KOPT-K1 (cell line): ENCODE measurements around the gene SETD2.
A peak's percentile ranks its signal among the peaks of the same experiment; 100 is the strongest.

Experiments
- H3K27ac ChIP-seq: fragments of 200-600 bp; sonication (generic); 2 replicates; pipeline ENCODE4 v1.5.1; 2016; ENCODE audit warnings: antibody characterized with exemption, mild to moderate bottlenecking, low read depth, low read length; ENCODE audit not compliant: poor library complexity, severe bottlenecking
- H3K36me3 ChIP-seq: fragments of 200-600 bp; sonication (generic); 2 replicates; pipeline ENCODE4 v1.5.1; 2017; ENCODE audit warnings: antibody characterized with exemption, mild to moderate bottlenecking, low read length, moderate library complexity; ENCODE audit not compliant: insufficient read depth
- H3K9me3 ChIP-seq: fragments of 200-600 bp; sonication (generic); 2 replicates; pipeline ENCODE4 v1.5.1; 2017; ENCODE audit warnings: antibody characterized with exemption, low read length, mild to moderate bottlenecking; ENCODE audit not compliant: insufficient read depth, poor library complexity, severe bottlenecking

The SETD2 gene

GRCh38 chr3:46988616-46989015 lies 175.3 kb downstream of the SETD2 start:
- H3K36me3 ChIP-seq: peaks cover 51% of the 10 kb centered on the region
- H3K9me3 ChIP-seq: no peaks in the 10 kb centered on the region
- peak overlapping the region; percentile 91 for H3K27ac ChIP-seq

DNA sequence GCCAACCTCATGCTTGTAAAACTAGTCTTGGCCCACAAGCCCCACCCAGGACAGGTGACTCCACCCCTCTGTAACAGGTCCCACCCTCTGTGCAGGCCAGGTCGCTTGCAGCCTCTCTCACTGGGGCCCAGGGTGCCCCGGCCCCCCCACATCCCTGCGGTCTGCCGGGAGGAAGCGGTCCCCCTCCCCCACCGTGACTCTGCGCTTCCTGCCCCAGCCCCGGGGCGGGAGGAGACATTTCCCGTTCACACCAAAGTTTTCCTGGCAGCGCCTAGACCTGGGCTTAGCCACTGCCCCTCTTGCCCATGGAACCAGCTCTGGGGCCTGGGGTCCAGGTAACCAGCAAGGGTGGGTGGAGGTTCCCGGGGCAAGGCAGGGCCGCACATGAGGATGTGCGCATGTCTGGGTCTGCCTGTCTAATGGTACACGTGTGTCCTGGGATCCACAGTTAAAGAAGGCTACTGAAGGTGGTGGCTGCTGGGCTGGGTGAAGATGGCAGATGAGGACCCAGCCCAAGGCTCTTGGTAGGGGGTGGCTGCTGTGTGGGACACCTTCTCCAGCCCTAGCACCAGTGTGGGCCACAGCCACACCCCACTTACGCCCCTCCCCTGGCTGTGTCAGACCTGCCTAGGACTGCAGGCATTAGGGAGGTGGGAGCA lies 176.0 kb downstream of the SETD2 start:
- H3K36me3 ChIP-seq: peaks cover 43% of the 10 kb centered on the region
- no peaks in the 10 kb centered on the region for H3K9me3 ChIP-seq
- H3K27ac ChIP-seq: peak overlapping the region; percentile 91

DNA sequence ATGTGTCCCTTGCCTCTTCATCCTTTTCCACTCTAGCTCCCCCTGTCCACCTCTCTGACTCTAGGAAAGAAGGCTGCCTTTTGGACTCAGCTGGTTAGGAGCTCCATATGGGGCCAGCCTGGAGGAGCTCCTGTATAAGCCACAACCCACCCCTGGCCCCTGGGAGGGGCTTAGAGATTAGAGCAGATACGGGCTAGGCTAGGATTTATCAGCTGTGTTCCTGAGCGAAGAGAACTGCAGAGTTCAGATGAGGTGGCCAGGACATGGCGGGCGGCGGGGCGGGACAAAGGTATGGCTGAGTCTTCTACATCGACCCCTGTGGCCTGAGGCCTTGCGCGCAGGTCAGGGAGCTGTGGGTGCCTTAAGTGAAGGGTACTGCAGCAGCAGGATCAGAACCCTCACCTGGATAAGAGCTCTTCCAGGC lies 176.6 kb downstream of the SETD2 start:
- Histone ChIP-seq H3K9me3 (no peaks in the 10 kb centered on the region), H3K27ac (peak overlapping the region; percentile 91), H3K36me3 (peaks cover 38% of the 10 kb centered on the region)

- H3K27ac ChIP-seq: peak overlapping the region; percentile 91
- H3K36me3 ChIP-seq: peaks cover 33% of the 10 kb centered on the region
Observed at GRCh38 chr3:46986782-46987310, 177.1 kb downstream of the SETD2 start.

DNA sequence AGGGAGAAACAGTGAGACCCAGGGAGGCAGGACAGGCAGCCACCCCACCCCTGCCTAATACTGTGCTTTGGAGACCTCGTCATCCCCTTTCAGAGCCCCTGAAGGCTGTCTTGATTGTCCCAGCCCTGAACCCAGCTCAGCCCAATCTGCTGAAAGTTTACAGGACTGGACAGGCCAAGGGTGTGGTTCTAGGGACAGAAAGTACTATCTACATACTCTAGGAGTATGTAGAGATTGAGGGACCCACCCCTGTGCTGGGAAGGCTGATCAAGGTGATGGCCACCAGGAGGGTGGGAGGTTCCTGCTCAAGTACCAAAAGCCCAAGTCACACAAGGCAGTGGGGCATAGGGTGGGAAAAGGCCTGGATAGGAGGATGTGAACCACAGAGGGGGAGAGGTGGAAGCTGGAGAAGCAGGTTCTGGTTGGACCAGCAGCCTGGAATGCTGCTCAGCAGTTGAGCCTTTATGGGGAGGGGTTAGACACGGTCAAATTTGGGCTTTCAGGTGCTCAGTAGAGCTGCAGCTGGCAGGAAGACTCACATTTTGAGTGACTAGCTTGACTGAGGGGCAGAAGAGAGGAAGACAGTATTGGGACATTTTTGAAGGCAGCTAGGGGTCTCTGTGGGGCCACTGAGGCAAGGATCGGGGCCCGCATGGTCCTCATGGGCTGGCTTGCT lies 177.7 kb downstream of the SETD2 start:
- Histone ChIP-seq H3K27ac (peak overlapping the region; percentile 91), H3K9me3 (no peaks in the 10 kb centered on the region), H3K36me3 (peaks cover 26% of the 10 kb centered on the region)

More at GRCh38 chr3:46986782-46987310, 177.1 kb downstream of the SETD2 start:
- no peaks in the 10 kb centered on the region for H3K9me3 ChIP-seq

GRCh38 chr3:46985588-46985987 lies 178.3 kb downstream of the SETD2 start:
- Histone ChIP-seq H3K36me3 (peaks cover 20% of the 10 kb centered on the region), H3K9me3 (no peaks in the 10 kb centered on the region), H3K27ac (peak overlapping the region; percentile 91)

DNA sequence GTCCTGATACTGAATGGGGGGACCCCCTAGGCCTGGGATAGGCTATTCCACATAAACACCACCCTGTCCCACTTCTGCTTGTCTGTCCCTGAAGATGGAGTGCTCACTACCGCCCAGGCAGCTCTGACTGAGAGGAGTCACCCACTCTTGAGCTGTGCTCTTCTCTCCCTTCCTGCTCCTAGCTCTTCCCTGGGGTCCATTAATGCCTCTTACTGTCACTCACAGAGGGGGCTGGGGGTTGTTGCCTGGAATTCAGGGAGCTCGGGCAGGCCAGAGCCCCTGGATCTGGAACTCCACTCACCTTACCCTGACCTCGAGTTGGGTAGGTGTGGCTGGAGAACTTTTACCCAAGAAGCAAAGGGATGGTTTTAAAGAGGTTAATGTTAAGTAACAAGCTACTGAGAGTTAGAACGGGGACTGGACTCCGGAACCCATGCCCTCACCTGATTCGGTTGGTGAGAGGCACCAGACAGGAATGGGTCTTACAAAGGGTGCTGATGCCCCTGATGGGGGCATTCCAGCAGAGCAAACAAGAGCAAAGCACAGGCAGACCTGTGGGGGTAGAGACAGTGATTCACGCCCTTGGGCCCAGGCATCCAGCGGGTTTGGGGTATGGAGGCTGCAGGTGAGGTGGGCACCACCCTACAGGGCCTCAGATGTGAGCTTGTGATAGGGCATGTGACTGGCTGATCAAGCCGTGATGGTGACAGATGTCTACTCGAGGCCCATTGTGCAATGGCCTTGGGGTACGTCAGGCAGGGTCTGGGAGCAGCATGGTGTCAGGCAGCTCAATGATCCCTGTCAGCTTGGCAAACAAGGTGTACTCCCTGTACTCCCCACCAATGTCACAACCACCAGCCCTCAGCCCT lies 179.1 kb downstream of the SETD2 start:
- Histone ChIP-seq H3K36me3 (peaks cover 13% of the 10 kb centered on the region), H3K27ac (peak overlapping the region; percentile 91), H3K9me3 (no peaks in the 10 kb centered on the region)

GRCh38 chr3:46982546-46982945 lies 181.4 kb downstream of the SETD2 start:
- Histone ChIP-seq H3K27ac (peak overlapping the region; percentile 20), H3K36me3 (no peaks in the 10 kb centered on the region), H3K9me3 (no peaks in the 10 kb centered on the region)

- Histone ChIP-seq H3K36me3 (no peaks in the 10 kb centered on the region), H3K27ac (peak overlapping the region; percentile 41), H3K9me3 (no peaks in the 10 kb centered on the region)
Observed at GRCh38 chr3:46981932-46982471, 181.9 kb downstream of the SETD2 start.

DNA sequence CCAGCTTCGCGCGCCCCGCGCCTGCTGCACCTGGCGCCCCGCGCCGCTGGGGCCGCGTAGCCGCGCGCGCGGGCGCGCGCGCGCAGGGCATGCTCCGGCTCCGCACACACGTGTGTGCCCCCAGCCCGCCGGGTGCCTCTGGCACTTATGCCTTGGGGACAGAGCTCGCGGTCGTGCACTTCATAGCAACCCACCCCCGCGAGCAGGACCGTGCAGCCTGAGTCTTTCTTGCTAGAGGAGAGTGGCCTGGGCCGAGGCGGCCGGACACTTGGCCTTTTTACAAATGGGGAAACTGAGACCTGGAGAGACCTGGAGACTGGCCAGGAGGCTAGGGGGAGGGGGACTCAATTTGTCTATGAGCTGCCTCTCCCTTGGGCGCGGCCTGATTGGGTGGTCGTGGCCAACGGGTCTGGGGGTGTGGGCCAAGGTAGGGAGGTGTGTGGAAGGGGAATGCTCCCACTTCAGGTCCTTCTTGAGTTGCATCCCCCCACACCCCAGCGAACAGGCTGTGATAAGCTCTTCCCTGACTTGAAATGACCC lies 183.9 kb downstream of the SETD2 start:
- Histone ChIP-seq H3K27ac (peak overlapping the region; percentile 90), H3K9me3 (no peaks in the 10 kb centered on the region), H3K36me3 (no peaks in the 10 kb centered on the region)

- H3K27ac ChIP-seq: peak within 1 kb of the TSS; percentile 90
- peaks cover 7% of the 10 kb centered on the region for H3K36me3 ChIP-seq
Observed at GRCh38 chr3:46978985-46979944, 184.6 kb downstream of the SETD2 start, which contains the start of gene NBEAL2. NBEAL2 (plus strand) TSS chr3:46979666; CDS start chr3:46979862, 196 bp downstream.

DNA sequence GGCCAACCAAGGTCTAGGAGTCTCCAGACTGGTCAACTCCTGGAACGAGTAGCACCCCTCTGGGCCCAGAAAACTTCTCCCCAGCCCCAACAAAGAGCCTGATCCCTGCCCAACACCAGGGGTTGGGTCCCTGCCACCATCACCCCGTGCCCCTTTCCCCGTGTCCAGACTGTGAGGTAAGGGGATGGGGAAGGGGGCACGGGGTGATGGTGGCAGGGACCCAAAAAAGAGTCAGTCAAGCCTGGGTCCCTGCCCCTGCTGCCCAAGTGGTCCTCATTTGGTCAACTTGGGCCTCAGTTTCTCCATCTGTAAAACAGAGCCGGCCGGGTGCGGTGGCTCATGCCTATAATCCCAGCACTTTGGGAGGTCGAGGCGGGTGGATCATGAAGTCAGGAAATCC lies 185.5 kb downstream of the SETD2 start:
- peak overlapping the region; percentile 90 for H3K27ac ChIP-seq
- H3K9me3 ChIP-seq: no peaks in the 10 kb centered on the region
- H3K36me3 ChIP-seq: peaks cover 14% of the 10 kb centered on the region

More at GRCh38 chr3:46978985-46979944, 184.6 kb downstream of the SETD2 start, which contains the start of gene NBEAL2:
- H3K9me3 ChIP-seq: no peaks in the 10 kb centered on the region

GRCh38 chr3:46977811-46978195 lies 186.1 kb downstream of the SETD2 start:
- Histone ChIP-seq H3K36me3 (peaks cover 14% of the 10 kb centered on the region), H3K27ac (peak overlapping the region; percentile 90), H3K9me3 (no peaks in the 10 kb centered on the region)
